Putamen (tissue), 1 donor: ENCODE results near the gene LYSMD4.

ENCODE experiments used
- DNase-seq: peaks from one replicate; pipeline ENCODE4 v3.0.0-alpha.2; 2016; ENCODE audit warnings: low spot score

The LYSMD4 gene

DNA sequence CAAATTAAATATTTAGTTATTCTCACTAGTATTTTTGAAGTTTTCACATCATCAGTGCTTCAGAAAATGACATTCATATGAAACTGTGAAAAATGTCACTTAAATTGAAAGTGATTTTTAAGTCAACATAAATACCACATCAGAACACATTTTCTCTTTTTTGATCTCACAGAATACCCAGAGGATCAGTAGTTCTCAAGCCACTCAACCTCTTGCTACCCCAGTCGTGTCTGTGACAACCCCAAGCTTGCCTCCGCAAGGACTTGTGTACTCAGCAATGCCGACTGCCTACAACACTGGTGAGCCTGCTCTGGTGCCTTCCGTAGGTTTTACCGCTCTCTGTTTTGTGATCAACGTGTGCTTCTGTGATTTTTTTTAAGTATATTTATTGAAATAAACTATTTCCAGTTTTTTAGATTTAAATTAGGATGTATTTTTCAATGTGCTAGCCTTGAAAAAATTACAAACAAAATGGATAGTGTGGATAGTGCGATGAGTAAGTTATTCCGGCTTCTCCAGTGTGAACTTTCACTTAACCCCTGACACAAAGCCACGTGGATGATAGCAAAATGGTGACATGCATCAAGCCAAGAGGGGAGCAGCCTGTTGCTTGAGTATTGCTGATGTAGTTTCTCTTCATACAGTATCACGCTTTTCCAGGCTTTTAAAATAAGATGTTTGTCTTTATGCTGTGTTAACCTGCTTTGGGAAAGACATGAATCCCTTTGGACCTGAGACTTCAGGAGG lies 26.5 kb downstream of the LYSMD4 start:
- no peak for DNase-seq

DNA sequence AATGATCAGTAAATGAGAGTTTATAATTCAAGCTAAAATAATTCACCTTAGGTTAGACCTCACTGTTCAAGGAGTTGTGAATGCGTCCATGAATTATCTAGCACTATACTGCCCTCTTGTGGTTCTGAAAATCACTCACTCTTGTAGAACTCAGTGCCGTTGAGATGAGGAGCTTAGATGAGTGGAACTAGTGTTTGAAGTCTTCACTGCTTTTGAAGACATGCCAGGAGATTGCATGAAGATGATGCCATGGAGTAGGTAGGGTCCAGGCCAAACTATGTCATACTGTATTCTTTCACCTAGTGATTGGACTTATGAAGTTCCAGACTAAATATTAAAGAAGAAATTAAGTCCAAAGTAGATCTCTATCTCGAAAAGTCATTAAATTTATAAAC lies 28.8 kb downstream of the LYSMD4 start:
- peak; percentile 84 for DNase-seq

GRCh38 chr15:99703603-99704443 lies 29.4 kb downstream of the LYSMD4 start:
- peak; percentile 37 for DNase-seq

GRCh38 chr15:99702895-99703602 lies 30.2 kb downstream of the LYSMD4 start:
- DNase-seq = no peak

DNA sequence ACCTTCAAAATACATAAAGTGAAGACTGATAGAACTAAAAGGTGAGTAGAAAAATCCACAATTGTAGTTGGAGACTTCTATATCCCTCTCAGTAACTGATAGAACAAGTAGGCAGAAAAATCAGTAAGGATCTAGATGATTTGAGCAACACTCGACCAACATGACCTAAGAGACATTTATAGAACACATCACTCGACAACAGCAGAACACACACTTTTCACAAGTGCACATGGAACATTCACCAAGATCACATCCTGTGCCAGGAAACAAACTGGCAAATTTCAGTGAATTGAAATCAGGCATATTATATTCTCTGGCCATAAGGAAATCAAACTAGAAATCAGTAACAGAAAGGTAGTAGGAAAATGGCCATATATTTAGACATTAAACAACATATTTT lies 37.1 kb downstream of the LYSMD4 start:
- no peak for DNase-seq

- DNase-seq = no peak
Observed at GRCh38 chr15:99692825-99693224, 40.4 kb downstream of the LYSMD4 start.

GRCh38 chr15:99686290-99686689 lies 46.9 kb downstream of the LYSMD4 start:
- no peak for DNase-seq

DNA sequence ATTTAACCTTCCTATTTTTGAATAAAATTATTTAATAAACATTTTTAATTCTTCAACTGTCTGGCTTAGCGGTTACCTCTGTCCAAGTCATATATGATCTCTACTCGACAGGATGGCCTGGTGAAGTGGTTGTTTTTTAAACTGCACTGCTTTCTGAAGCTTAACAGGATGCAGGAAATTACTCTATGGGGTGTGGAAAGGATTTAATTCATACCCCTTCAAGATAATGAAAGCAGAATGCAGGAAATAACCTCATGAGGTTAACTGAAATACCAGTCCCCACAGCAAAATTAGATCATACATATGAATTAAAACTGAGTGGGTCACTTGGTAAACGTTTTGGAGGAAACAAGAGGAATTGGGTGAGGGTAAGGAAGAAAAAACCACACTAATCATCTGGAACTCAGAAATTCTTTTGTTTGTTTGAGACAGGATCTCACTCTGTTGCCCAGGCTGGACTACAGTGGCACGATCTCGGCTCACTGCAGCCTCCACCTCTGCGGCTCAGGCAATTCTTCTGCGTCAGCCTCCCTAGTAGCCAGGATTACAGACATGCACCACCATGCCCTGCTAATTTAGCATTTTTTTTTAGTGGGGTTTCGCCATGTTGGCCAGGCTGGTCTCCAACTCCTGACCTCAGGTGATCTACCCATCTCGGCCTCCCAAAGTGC lies 50.1 kb downstream of the LYSMD4 start:
- DNase-seq = no peak

- DNase-seq = peak; percentile 15
Observed at GRCh38 chr15:99682455-99682854, 50.8 kb downstream of the LYSMD4 start.

DNA sequence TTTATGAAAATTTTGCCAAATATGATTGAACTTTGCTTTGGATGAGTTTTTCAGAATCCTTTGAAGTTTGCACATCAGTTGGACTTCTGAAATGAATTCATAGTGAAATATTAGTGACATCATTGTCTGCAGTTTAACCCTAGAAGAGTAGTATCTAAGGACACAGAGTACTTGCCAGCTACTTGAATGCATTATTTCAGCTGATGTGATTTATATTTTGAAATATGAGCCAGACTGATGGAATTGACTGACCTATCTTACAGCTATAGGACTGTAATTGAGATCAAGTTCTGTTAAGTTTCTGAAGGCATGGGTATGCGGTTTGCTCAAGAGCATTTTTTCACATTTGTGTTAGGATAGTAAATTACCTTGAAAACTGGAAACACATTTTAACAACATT lies 51.2 kb downstream of the LYSMD4 start:
- DNase-seq = no peak

DNA sequence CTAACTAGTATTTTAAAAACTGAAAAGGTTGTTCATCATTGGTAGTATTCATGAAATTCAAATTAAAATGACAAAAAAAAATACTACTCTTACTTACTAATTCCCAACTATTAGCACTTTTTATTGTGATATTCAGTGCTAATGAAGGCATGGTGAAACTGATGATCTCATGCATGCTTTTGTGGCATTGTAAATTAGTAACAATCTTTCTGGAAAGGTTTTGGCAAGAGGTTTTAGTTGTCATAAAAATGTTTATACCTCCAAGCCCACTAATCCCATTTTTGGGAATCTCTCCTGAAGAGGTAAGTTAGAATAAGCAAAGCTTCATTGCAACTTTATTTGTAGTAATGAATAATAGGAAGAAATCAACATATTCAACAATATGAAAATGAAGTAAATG lies 53.0 kb downstream of the LYSMD4 start:
- DNase-seq = no peak

GRCh38 chr15:99677540-99678134 lies 55.6 kb downstream of the LYSMD4 start:
- DNase-seq = no peak
